SU-DHL-6 (cell line): ENCODE measurements around the gene CLDN10.

ENCODE experiments used
- H2AFZ ChIP-seq: fragments of 200-600 bp; sonication (generic); 2 replicates; pipeline ENCODE4 v1.6.1; 2014; ENCODE audit warnings: low read depth, mild to moderate bottlenecking, moderate library complexity, mixed read lengths, antibody characterized with exemption, low read length; ENCODE audit not compliant: severe bottlenecking
- H3F3A ChIP-seq: fragments of 200-600 bp; shearing (Covaris generic); 2 replicates; pipeline ENCODE4 v1.6.0; 2016; ENCODE audit warnings: antibody characterized with exemption, mild to moderate bottlenecking; ENCODE audit not compliant: insufficient read depth
- H3K27ac ChIP-seq: fragments of 200-600 bp; sonication (generic); 2 replicates; pipeline ENCODE4 v1.5.1; 2016; ENCODE audit warnings: low read depth, mild to moderate bottlenecking, low read length, moderate library complexity, mixed read lengths
- H3K27me3 ChIP-seq: fragments of 200-600 bp; sonication (generic), shearing (Covaris generic); 2 replicates; pipeline ENCODE4 v1.6.0; 2014; ENCODE audit warnings: mild to moderate bottlenecking, low read length
- H3K36me3 ChIP-seq: fragments of 200-600 bp; sonication (generic); 2 replicates; pipeline ENCODE4 v1.6.1; 2014; ENCODE audit warnings: mild to moderate bottlenecking, low read length, mixed read lengths
- H3K4me2 ChIP-seq: fragments of 300-600, 200-600 bp; shearing (Covaris generic), sonication (generic); 2 replicates; pipeline ENCODE4 v1.6.0; 2014; ENCODE audit warnings: low read length, low read depth, mild to moderate bottlenecking; ENCODE audit not compliant: poor library complexity, severe bottlenecking
- H3K4me3 ChIP-seq: fragments of 200-600 bp; sonication (generic); 2 replicates; pipeline ENCODE4 v1.5.1; 2014; ENCODE audit warnings: antibody characterized with exemption, low read length, mild to moderate bottlenecking, mixed read lengths; ENCODE audit not compliant: insufficient read depth, poor library complexity, severe bottlenecking
- H3K79me2 ChIP-seq: fragments of 200-600 bp; sonication (generic); 2 replicates; pipeline ENCODE4 v1.6.1; 2014; ENCODE audit warnings: mild to moderate bottlenecking, low read length, moderate library complexity; ENCODE audit not compliant: insufficient read depth
- H3K9ac ChIP-seq: fragments of 200-600 bp; sonication (generic); 2 replicates; pipeline ENCODE4 v1.7.0; 2014; ENCODE audit warnings: mild to moderate bottlenecking, low read length
- H3K9me2 ChIP-seq: fragments of 200-600 bp; sonication (generic); replicated peaks from 2 replicates; pipeline ENCODE4 v1.6.1; 2014; ENCODE audit warnings: low read length; ENCODE audit not compliant: insufficient read depth
- H3K9me3 ChIP-seq: fragments of 200-600 bp; sonication (generic); 2 replicates; pipeline ENCODE4 v1.6.1; 2014; ENCODE audit warnings: low read length, mixed read lengths; ENCODE audit not compliant: insufficient read depth
- H4K20me1 ChIP-seq: fragments of 200-600 bp; sonication (generic); 2 replicates; pipeline ENCODE4 v1.6.1; 2014; ENCODE audit warnings: low read depth, mild to moderate bottlenecking, antibody characterized with exemption, low read length, moderate library complexity, mixed read lengths
- EZH2phosphoT487 ChIP-seq: fragments of 200-600 bp; sonication (generic), shearing (Covaris generic); conservative IDR thresholded peaks from 2 replicates; pipeline ENCODE4 v1.6.1; 2018; ENCODE audit warnings: mild to moderate bottlenecking, antibody characterized with exemption, low read length, moderate library complexity, mixed read lengths
- TF ChIP-seq, protein P1 (sequence below): fragments of 200-600 bp; sonication (generic); IDR thresholded peaks from one replicate; pipeline ENCODE4 v1.5.1; 2017; ENCODE audit warnings: antibody characterized with exemption, mild to moderate bottlenecking, low read length, moderate library complexity; ENCODE audit not compliant: insufficient read depth, poor library complexity, severe bottlenecking

The CLDN10 gene

DNA sequence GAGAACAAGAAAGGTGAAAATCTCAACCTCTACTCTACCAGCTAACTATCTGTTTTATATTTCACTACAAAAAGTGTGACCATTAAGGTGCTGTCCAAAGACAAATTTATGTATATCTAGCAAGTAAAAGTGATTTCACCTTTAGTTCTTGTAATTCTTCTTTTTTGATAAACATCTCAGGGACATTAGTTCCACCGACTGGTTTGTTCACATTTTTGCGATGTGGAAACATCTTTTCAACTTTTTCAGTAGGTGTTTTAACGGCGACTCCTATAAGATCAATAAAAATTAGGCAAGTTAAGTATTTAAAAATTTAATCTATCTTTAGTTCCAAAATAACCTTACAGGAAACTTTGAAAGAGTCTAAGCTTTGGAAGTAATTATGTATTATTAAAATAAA, 33.3 kb downstream of the CLDN10 start:
- H3K9me2 ChIP-seq: no peaks in the 10 kb centered on the region
- no peaks in the 10 kb centered on the region for H3K9me3 ChIP-seq
- no peak overlapping the region for H3K27ac ChIP-seq
- H3K79me2 ChIP-seq: no peaks in the 10 kb centered on the region
- no peak overlapping the region for H3K9ac ChIP-seq
- H4K20me1 ChIP-seq: no peaks in the 10 kb centered on the region
- no peaks in the 10 kb centered on the region for H3F3A ChIP-seq
- no peak for TF ChIP-seq EZH2phosphoT487
- TF ChIP-seq, protein P1, sequence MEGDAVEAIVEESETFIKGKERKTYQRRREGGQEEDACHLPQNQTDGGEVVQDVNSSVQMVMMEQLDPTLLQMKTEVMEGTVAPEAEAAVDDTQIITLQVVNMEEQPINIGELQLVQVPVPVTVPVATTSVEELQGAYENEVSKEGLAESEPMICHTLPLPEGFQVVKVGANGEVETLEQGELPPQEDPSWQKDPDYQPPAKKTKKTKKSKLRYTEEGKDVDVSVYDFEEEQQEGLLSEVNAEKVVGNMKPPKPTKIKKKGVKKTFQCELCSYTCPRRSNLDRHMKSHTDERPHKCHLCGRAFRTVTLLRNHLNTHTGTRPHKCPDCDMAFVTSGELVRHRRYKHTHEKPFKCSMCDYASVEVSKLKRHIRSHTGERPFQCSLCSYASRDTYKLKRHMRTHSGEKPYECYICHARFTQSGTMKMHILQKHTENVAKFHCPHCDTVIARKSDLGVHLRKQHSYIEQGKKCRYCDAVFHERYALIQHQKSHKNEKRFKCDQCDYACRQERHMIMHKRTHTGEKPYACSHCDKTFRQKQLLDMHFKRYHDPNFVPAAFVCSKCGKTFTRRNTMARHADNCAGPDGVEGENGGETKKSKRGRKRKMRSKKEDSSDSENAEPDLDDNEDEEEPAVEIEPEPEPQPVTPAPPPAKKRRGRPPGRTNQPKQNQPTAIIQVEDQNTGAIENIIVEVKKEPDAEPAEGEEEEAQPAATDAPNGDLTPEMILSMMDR: no peak
- no peaks in the 10 kb centered on the region for H3K27me3 ChIP-seq
- no peak overlapping the region for H3K4me2 ChIP-seq
- no peaks in the 10 kb centered on the region for H3K36me3 ChIP-seq
- H3K4me3 ChIP-seq: no peak overlapping the region
- no peak overlapping the region for H2AFZ ChIP-seq

DNA sequence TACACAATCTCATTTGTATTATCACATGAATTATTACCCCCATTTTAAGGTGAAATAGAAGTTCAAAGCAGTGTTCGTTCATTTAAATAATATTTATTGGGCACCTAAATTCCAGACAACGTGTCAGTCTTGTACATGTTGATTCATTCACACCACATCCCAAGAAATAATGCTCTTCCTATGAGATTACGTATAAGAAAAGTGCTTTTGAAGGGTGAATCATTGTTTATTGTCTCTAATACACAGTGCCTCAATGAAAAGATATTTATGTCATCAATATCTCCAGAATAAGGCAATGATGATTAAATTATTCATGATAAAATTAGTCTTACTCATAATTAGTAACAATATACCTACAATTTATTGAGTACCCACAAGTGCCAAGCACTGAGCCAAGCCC, 35.6 kb downstream of the CLDN10 start:
- no peaks in the 10 kb centered on the region for H3K79me2 ChIP-seq
- H3K36me3 ChIP-seq: no peaks in the 10 kb centered on the region
- H2AFZ ChIP-seq: no peak overlapping the region
- no peaks in the 10 kb centered on the region for H3K27me3 ChIP-seq
- H3K9ac ChIP-seq: no peak overlapping the region
- TF ChIP-seq EZH2phosphoT487: no peak
- TF ChIP-seq, protein P1: no peak
- no peak overlapping the region for H3K27ac ChIP-seq
- no peak overlapping the region for H3K4me3 ChIP-seq
- H4K20me1 ChIP-seq: no peaks in the 10 kb centered on the region
- H3K4me2 ChIP-seq: no peak overlapping the region
- no peaks in the 10 kb centered on the region for H3K9me3 ChIP-seq
- no peaks in the 10 kb centered on the region for H3K9me2 ChIP-seq
- H3F3A ChIP-seq: no peaks in the 10 kb centered on the region

DNA sequence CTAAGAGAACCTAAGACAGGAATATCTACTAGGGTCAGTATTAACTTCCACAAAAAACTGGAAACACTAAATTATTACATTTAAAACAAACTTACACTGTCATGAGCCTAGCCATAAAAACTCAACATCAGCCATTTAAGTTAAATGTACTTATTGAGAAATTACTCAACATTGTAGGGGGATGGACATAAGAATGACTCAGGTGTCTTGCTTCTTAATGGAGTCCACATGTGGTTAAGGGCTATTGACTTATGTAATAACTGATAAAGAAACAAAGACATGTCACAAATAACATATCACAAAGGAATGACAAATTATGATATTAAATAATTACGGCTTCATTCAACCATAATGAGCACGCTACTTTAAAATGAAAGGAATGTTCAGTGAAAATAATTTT, 36.2 kb downstream of the CLDN10 start:
- Histone ChIP-seq H3K27me3 (no peaks in the 10 kb centered on the region), H3K27ac (no peak overlapping the region), H2AFZ (no peak overlapping the region), H3K36me3 (no peaks in the 10 kb centered on the region), H3K4me2 (no peak overlapping the region), H4K20me1 (no peaks in the 10 kb centered on the region), H3K9ac (no peak overlapping the region), H3F3A (no peaks in the 10 kb centered on the region), H3K9me2 (no peaks in the 10 kb centered on the region), H3K79me2 (no peaks in the 10 kb centered on the region), H3K4me3 (no peak overlapping the region), H3K9me3 (no peaks in the 10 kb centered on the region)
- no peak for TF ChIP-seq EZH2phosphoT487
- TF ChIP-seq, protein P1: no peak
